Measurements from ENCODE around the gene TOPBP1.
"Not testable (repeated sequence)": the region's sequence is repeated elsewhere in the genome, so short reads cannot be mapped to it uniquely, and the experiment has no call there.

The TOPBP1 gene

DNA sequence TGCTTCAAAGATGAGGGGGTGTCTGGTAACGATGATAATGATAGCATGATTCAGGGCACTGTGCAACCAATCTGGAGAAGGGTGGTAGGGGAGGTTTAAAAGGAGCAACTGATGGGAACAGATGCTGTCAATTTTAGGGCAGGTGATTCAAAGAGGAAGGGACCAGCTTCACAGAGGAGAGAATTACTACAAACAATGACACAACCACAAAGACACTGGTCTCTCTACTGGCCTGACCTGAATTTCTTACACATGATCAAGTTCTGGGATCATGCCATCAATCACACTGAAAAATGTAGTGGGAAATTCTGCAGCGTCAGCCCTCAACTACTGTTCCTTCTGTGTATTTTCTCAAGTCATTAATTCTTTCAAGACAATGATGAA is 90.8 kb downstream of the TOPBP1 start:
- DNase-seq (ENCODE audit: low spot score): no peak

DNA sequence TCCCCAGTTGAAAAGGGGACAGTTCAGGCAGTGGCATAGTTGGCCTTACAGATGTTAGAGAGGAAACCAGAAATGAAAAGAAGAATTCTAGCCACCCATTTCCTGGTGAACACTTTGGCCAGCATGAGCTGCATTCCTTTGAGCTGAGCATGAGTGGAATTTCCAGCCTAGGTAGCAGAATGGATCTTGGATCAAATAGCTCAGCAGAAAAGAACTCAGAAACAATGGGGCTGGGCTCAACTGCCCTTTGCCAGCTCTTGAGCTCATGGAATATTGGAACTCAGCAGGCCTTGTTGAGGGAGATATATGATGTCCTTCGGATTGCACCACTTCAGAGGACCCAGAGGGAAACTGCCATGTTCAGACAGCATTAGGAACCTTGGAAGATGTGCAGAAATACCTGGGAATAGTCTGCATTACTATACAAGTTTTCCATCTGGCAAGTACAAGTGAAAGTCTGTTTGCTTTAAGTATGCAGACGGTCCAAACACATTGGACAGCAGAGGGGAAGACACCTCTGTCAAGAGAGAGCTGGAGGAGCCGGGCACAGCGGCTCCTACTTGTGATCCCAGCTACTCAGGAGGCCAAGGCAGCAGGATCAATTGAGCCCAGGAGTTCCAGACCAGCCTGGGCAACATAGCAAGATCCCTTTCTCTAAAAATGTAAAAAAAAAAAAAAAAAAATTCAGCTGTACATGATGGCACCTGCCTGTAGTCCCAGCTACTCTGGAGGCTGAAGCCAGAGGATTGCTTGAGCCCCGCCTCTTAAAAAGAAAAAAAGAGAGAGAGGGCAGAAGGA is 91.4 kb downstream of the TOPBP1 start:
- no peak for DNase-seq (ENCODE audit: low spot score)

DNA sequence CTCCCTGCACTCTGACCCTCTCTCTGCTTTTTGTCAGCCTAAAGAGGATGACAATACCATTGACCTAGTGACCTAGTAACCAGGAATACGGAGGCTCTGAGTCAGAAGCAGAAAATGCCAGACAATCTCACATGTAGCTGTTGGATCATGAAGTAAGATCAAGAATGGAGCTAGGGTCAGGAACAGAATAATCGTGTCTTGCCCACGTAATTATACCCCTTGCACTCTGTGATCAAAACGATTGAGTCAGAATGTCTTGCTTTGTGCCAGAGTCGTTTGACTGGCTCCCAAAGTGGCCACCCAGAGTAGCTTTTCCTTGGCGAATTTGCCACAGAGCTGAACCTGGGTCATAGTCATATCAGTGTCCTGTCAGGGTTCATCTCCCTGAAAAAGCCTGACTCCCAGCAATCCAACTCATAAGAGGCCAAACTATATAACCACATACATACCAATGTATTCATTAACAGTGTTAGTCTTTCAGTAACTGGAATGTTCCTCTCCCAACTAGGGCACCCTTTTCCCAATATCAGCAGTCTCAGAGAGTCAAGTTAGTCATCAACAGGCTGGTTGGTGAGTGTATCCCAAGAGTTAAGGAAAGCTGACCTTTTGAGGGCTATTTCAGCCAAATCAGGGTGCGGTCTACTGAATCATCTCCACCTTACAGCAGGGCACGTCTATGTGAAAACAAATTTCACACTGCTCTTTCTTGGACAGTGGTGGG is 93.3 kb downstream of the TOPBP1 start:
- no peak for DNase-seq (ENCODE audit: low spot score)

DNA sequence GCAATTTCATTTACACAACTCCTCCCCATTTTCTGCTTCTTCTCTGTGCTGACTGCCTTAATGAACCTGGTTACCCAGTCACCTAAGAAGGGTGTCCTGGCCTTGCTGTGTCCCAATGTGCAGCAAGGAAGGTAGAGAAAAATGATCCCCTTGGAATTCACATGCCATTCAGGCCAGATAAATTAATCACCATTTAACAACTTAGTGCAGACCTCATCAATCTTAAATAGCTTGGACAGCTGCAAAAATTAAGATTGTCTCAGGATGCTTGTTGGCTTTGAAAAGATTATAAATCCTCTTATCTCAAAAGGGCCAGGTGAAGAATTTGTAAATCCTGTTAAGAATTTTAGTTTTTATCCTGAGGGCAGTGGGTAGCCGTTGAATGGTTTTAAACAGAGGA is 97.9 kb downstream of the TOPBP1 start:
- no peak for DNase-seq (ENCODE audit: low spot score)

DNA sequence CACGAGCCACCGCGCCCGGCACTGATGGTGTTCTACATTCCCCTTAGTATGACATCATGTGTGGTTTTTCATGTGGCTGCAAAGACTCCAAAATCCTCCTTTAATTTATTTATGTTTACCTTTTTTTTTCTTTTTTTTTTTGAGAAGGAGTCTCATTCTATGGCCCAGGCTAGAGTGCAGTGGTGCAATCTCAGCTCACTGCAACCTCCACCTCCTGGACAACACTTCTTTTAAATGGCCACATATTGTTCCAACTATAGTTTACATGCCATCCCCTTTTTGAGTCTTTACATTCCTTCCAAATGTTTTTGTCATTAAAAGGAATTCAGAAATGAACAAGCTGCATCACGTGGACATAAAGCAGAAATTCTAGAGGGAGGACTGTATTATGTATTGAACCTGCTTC is 98.6 kb downstream of the TOPBP1 start:
- DNase-seq (ENCODE audit: low spot score): no peak

DNA sequence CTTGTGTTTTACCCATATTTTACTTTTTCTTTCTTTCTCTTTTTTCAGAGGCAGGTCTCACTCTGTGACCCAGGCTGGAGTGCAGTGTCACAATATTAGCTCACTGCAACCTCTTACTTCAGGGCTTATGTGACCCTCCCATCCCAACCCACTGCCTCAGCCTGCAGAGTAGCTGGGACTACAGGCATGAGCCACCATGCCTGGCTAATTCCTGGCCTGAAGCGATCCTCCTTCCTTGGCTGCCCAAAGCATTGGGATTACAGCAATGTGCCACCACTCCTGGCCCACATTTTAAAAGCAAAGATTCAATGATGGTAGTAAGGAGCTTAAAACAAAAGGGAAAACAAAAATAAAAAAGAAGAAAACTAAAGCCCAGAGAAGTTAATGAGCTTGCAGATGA is 99.4 kb downstream of the TOPBP1 start:
- DNase-seq (ENCODE audit: low spot score): no peak

DNA sequence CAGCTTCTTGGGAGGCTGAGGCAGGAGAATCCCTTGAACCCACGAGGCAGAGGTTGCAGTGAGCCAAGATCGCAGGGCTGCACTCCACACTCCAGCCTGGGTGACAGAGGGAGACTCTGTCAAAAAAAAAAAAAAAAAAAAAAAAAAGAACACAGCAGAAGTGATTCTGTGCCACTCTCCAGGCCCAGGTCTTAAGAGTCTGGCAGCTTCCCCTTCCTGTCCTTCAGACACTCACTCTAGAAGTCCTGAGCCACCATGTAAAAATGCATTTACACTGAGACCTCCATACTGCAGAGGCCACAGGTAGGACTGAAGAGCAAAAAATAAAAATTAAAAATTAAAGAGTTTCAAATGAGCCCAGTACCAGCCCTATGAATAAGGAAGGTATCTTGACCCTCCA is 100.1 kb downstream of the TOPBP1 start:
- no peak for DNase-seq (ENCODE audit: low spot score)

DNA sequence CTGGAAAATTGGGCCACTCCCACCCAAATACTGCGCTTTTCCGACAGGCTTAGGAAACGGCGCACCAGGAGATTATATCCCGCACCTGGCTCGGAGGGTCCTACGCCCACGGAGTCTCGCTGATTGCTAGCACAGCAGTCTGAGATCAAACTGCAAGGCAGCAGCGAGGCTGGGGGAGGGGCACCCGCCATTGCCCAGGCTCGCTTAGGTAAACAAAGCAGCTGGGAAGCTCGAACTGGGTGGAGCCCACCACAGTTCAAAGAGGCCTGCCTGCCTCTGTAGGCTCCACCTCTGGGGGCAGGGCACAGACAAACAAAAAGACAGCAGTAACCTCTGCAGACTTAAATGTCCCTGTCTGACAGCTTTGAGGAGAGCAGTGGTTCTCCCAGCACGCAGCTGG is 110.2 kb downstream of the TOPBP1 start:
- DNase-seq (ENCODE audit: low spot score): not testable (repeated sequence)
